GM19463 (cell line): ENCODE results near the gene ALG8.
"Not testable (repeated sequence)": the region's sequence is repeated elsewhere in the genome, so short reads cannot be mapped to it uniquely, and the experiment has no call there.

Source experiments
- ATAC-seq: cut with Tn5 transposase; IDR thresholded peaks from one replicate; pipeline ENCODE4 v1.9.1; 2021; ENCODE audit warnings: mild to moderate bottlenecking, moderate library complexity; ENCODE audit not compliant: unreplicated experiment

ALG8 gene

GRCh38 chr11:78100676-78101472 lies 38.6 kb downstream of the ALG8 start:
- ATAC-seq = no peak

- ATAC-seq = no peak
Measured at GRCh38 chr11:78100261-78100660, 39.2 kb downstream of the ALG8 start.

- ATAC-seq = no peak
Measured at GRCh38 chr11:78099666-78100065, 39.8 kb downstream of the ALG8 start.

GRCh38 chr11:78097666-78098385 lies 41.6 kb downstream of the ALG8 start:
- no peak for ATAC-seq

- no peak for ATAC-seq
Measured at GRCh38 chr11:78094250-78094649, 45.2 kb downstream of the ALG8 start.

- not testable (repeated sequence) for ATAC-seq
Measured at GRCh38 chr11:78086521-78087074, 52.8 kb downstream of the ALG8 start.

GRCh38 chr11:78085972-78086371 lies 53.5 kb downstream of the ALG8 start:
- no peak for ATAC-seq

GRCh38 chr11:78084506-78084905 lies 54.9 kb downstream of the ALG8 start:
- ATAC-seq = not testable (repeated sequence)

- ATAC-seq = no peak
Measured at GRCh38 chr11:78083021-78083420, 56.4 kb downstream of the ALG8 start.

GRCh38 chr11:78082146-78082545 lies 57.3 kb downstream of the ALG8 start:
- no peak for ATAC-seq

GRCh38 chr11:78081583-78081982 lies 57.8 kb downstream of the ALG8 start:
- ATAC-seq = no peak

- ATAC-seq = no peak
Measured at GRCh38 chr11:78080818-78081495, 58.5 kb downstream of the ALG8 start.

GRCh38 chr11:78080084-78080817 lies 59.2 kb downstream of the ALG8 start:
- ATAC-seq = no peak

- ATAC-seq = peak; percentile 92
Measured at GRCh38 chr11:78079232-78080083, 60.0 kb downstream of the ALG8 start, which contains the start of gene NDUFC2. TSS of gene NDUFC2 (minus strand) at chr11:78079862. CDS start at chr11:78079744, 118 bp downstream.

GRCh38 chr11:78078218-78079167 lies 60.9 kb downstream of the ALG8 start:
- no peak for ATAC-seq

GRCh38 chr11:78077592-78077991 lies 61.8 kb downstream of the ALG8 start:
- ATAC-seq = not testable (repeated sequence)

- no peak for ATAC-seq
Measured at GRCh38 chr11:78076733-78077403, 62.6 kb downstream of the ALG8 start.

- no peak for ATAC-seq
Measured at GRCh38 chr11:78074756-78075155, 64.7 kb downstream of the ALG8 start.
